H1 (cell line): Measurements from ENCODE around the gene CHAC1.

ENCODE experiments used
- CBX8 ChIP-seq: fragments of 300-800, 300-1000 bp; sonication (generic); IDR thresholded peaks from 2 replicates; pipeline ENCODE4 v1.7.1; 2016; ENCODE audit warnings: low read depth, low read length, borderline replicate concordance
- CEBPB ChIP-seq: IDR thresholded peaks from 2 replicates; pipeline ENCODE4 v1.6.1; 2012; ENCODE audit warnings: low read depth, low read length
- CHD2 ChIP-seq: IDR thresholded peaks from 2 replicates; pipeline ENCODE4 v1.6.1; 2012; ENCODE audit warnings: low read length, improper control_type of control experiment
- CREB1 ChIP-seq: IDR thresholded peaks from 2 replicates; pipeline ENCODE4 v1.6.1; 2012; ENCODE audit warnings: inconsistent platforms
- CTBP2 ChIP-seq: IDR thresholded peaks from 2 replicates; pipeline ENCODE4 v1.7.0; 2011; ENCODE audit warnings: borderline replicate concordance, mild to moderate bottlenecking, moderate library complexity, mixed read lengths, low read length; ENCODE audit not compliant: insufficient read depth, insufficient read length
- CTCF ChIP-seq, 3 experiments: IDR thresholded peaks; 1 replicate in 2 of 3; 2 replicates in 1 of 3; pipeline versions ENCODE4 v1.5.1 to v1.6.1; 2011; ENCODE audit warnings: low read length in 3 of 3, mild to moderate bottlenecking in 3 of 3, inconsistent platforms in 2 of 3, low read depth in 1 of 3, moderate library complexity in 1 of 3; ENCODE audit not compliant: insufficient read depth in 1 of 3; ENCODE audit errors: control extremely low read depth in 1 of 3
- EP300 ChIP-seq, 2 experiments: IDR thresholded peaks; 1 replicate in 1 of 2; 2 replicates in 1 of 2; pipeline ENCODE4 v1.6.1; 2011 to 2012; ENCODE audit warnings: low read depth in 2 of 2, low read length in 2 of 2, mild to moderate bottlenecking in 2 of 2, borderline replicate concordance in 1 of 2, inconsistent platforms in 1 of 2, moderate library complexity in 1 of 2
- GABPA ChIP-seq: IDR thresholded peaks from 2 replicates; pipeline ENCODE4 v1.6.1; 2011; ENCODE audit warnings: mild to moderate bottlenecking, low read length, moderate library complexity, borderline replicate concordance; ENCODE audit not compliant: insufficient read depth
- KDM5A ChIP-seq: fragments of 200-600 bp; IDR thresholded peaks from 2 replicates; pipeline ENCODE4 v1.7.1; 2012; ENCODE audit warnings: mild to moderate bottlenecking, low read length, inconsistent platforms, mixed read lengths
- POLR2A ChIP-seq, 2 experiments: IDR thresholded peaks; 1 replicate in 1 of 2; 2 replicates in 1 of 2; pipeline ENCODE4 v1.6.1; 2011; ENCODE audit warnings: low read depth in 2 of 2, low read length in 2 of 2, mild to moderate bottlenecking in 2 of 2; ENCODE audit errors: control extremely low read depth in 1 of 2
- POLR2AphosphoS5 ChIP-seq: IDR thresholded peaks from 2 replicates; pipeline ENCODE4 v1.6.1; 2011; ENCODE audit warnings: low read depth, low read length
- RAD21 ChIP-seq, 2 experiments: IDR thresholded peaks in 1 of 2; conservative IDR thresholded peaks in 1 of 2; 2 replicates each; pipeline ENCODE4 v1.6.1; 2011; ENCODE audit warnings: low read depth in 2 of 2, low read length in 2 of 2, improper control_type of control experiment in 1 of 2, inconsistent platforms in 1 of 2, mild to moderate bottlenecking in 1 of 2, moderate library complexity in 1 of 2
- SIX5 ChIP-seq: IDR thresholded peaks from 2 replicates; pipeline ENCODE4 v1.6.1; 2011; ENCODE audit warnings: mild to moderate bottlenecking, low read depth, low read length
- SP1 ChIP-seq: IDR thresholded peaks from 2 replicates; pipeline ENCODE4 v1.6.1; 2011; ENCODE audit warnings: low read depth, low read length

GRCh38 chr15:40911693-40912092 is 41.6 kb upstream of the CHAC1 start:
- TF ChIP-seq POLR2A (IDR thresholded peaks at IDR 0.05; ENCODE audit: control extremely low read depth in 1 of 2, low read depth in 2 of 2, low read length in 2 of 2) (no peak), CEBPB (no peak), POLR2AphosphoS5 (no peak), CHD2 (no peak), CTBP2 (no peak), CTCF (IDR thresholded peaks at IDR 0.05; ENCODE audit: control extremely low read depth in 1 of 3, insufficient read depth in 1 of 3, low read depth in 1 of 3, low read length in 3 of 3) (no peak), SIX5 (no peak), CREB1 (no peak), EP300 (IDR thresholded peaks at IDR 0.05; ENCODE audit: borderline replicate concordance in 1 of 2, low read depth in 2 of 2, low read length in 2 of 2) (no peak), CBX8 (no peak), SP1 (no peak), KDM5A (no peak), RAD21 (IDR thresholded peaks at IDR 0.05 in 1 of 2, conservative IDR thresholded peaks at IDR 0.05 in 1 of 2; ENCODE audit: low read depth in 2 of 2, low read length in 2 of 2) (no peak), GABPA (no peak)
